Activated T-cell treated with anti-CD3 and anti-CD28 coated beads, Interleukin-2, amount 50 U/mL, for 4 hours (primary cell): ENCODE measurements around the gene ARID3B. TPM values are rescaled to one million over a fixed set of nuclear protein-coding genes. Genes with fewer than 3 reads are reported as not detected.
"Not testable (repeated sequence)": the region's sequence is repeated elsewhere in the genome, so short reads cannot be mapped to it uniquely, and the experiment has no call there.

Source experiments
- ATAC-seq, 2 donors: fragments of 200-7000 bp; cut with Tn5 transposase; one replicate each; pipeline ENCODE4 v1.10.0; 2021
- DNase-seq: peaks from one replicate; pipeline ENCODE4 v3.0.0-alpha.2; 2020
- H3K27me3 Mint-ChIP-seq: one replicate; pipeline ENCODE4 v1.8.0; 2021; ENCODE audit warnings: low read depth, mixed read lengths
- H3K36me3 Mint-ChIP-seq: one replicate; pipeline ENCODE4 v1.8.0; 2022; ENCODE audit warnings: mixed read lengths; ENCODE audit not compliant: insufficient read depth
- H3K4me1 Mint-ChIP-seq: one replicate; pipeline ENCODE4 v1.8.0; 2021; ENCODE audit warnings: low read depth, mixed read lengths
- H3K4me3 Mint-ChIP-seq: one replicate; pipeline ENCODE4 v1.8.0; 2021; ENCODE audit warnings: mild to moderate bottlenecking, moderate library complexity, mixed read lengths
- H3K9me3 Mint-ChIP-seq: one replicate; pipeline ENCODE4 v1.8.0; 2021; ENCODE audit warnings: mixed read lengths
- total RNA-seq, 3 donors: library from RNA; stranded (reverse); gene quantifications; one replicate each; pipeline ENCODE4 v1.2.1, GENCODE V29; 2021

Gene ARID3B
- total RNA-seq, 3 donors from 2014 or later, result 15.4 to 23.0 (median 21.8) TPM

DNA sequence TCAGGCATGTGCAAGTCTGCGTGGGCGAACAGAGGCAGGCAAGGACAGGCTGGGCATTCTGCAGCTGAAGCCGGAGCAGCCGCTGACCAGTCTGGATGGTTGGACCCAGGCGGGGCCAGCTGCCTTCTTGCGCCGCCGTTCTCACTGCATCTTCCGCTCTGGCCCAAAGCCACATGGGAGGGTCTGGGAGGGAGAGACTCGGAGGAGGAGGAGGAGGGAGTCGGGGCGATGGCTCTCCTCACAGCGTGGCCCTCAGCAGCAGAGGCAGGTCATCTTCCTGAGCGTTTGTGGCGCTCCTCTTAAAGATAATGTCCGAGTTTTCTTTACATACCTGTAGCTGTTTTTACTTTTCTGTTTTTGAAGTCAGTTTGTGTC is 80.5 kb downstream of the ARID3B start:
- no peak overlapping the region for H3K4me3 Mint-ChIP-seq
- H3K4me1 Mint-ChIP-seq, result peaks cover 58% of the 10 kb centered on the region
- peaks cover 41% of the 10 kb centered on the region for H3K36me3 Mint-ChIP-seq
- no peaks in the 10 kb centered on the region for H3K9me3 Mint-ChIP-seq
- ATAC-seq (no peak), DNase-seq (no peak)
- no peaks in the 10 kb centered on the region for H3K27me3 Mint-ChIP-seq

DNA sequence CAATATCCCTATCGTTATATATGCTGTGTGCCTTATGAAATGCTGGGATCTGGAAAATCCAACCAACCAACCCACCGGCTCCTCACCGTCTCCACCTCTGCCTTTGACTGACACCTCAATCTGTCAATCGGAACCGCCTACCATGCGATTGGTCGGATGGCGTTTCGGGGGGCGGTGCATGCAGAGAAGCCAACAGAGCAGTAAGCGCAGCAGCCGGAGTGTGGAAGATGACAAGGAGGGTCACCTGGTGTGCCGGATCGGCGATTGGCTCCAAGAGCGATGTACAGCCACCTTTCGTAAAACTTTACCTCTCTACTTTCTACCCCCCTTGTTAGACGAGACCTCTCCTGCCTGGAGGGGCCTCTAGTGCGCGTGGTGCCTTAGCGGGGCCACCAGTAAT is 80.9 kb downstream of the ARID3B start:
- ATAC-seq, result no peak
- no peaks in the 10 kb centered on the region for H3K27me3 Mint-ChIP-seq
- H3K4me1 Mint-ChIP-seq, result peaks cover 55% of the 10 kb centered on the region
- no peak for DNase-seq
- H3K9me3 Mint-ChIP-seq, result no peaks in the 10 kb centered on the region
- H3K4me3 Mint-ChIP-seq, result no peak overlapping the region
- H3K36me3 Mint-ChIP-seq, result peaks cover 41% of the 10 kb centered on the region

DNA sequence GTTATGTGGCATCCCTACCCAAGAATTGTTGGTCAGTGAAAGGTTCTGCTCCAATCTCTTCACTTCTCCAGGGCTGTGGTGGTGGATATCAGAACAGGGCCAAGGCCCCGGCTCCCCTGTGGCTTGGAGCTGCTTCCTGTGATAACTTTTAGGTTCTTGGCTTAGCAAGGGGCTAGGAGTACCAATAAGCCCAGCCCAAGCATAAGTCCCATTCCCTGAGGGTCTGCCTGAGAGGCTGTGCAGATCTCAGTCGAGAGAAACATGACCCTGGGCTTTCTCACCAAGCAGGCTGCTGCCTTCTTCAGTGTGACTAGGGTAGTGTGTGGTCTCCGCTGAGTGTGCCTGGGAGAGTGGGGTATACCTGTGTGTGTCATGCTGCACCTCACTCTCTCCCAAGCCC is 81.7 kb downstream of the ARID3B start:
- H3K27me3 Mint-ChIP-seq, result no peaks in the 10 kb centered on the region
- DNase-seq (no peak), ATAC-seq (no peak)
- H3K36me3 Mint-ChIP-seq, result peaks cover 40% of the 10 kb centered on the region
- H3K9me3 Mint-ChIP-seq, result no peaks in the 10 kb centered on the region
- no peak overlapping the region for H3K4me3 Mint-ChIP-seq
- peaks cover 50% of the 10 kb centered on the region for H3K4me1 Mint-ChIP-seq

DNA sequence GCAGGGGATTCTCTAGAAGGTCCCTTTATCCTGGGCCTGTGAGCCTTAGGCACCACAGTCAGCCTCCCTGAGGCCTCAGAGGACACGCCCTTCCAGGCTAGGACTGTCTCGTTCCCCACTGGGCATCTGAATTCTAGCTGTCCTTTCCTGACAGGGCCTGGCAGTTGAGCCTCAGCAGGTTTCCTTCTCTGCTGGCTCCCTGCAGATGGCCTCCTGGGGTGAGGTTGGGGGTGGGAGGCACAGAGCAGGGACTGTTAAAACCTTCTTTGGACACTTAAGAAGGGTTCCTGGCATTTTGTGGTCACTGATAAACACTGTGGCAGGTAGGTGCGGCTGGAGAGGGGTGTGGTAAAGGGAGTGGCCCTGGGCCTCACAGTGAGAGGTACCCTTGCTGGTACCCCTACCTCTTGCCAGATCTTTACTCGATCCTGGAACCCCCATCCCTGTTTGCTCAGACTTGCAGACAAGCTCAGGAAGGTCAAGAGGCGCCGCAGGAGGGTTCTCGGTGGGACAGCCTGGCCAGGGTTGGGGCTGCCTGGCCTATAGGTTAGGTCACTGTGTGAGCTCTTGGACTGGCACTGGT is 83.1 kb downstream of the ARID3B start:
- peaks cover 50% of the 10 kb centered on the region for H3K36me3 Mint-ChIP-seq
- H3K4me1 Mint-ChIP-seq, result peaks cover 37% of the 10 kb centered on the region

DNA sequence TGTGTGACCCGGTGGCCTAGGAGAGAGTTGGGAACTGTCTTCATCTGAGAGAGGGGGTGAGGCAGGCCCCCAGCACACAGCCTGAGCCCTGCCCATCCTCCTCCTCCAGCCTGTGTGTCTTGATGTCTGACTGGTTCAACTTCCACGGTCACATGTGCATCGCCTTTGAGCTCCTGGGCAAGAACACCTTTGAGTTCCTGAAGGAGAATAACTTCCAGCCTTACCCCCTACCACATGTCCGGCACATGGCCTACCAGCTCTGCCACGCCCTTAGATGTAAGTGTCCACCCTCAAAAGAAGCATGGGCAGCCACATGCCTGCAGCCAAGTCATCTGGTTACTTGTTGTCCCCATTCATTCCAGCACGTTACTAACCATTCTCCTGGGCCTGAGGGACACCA is 84.7 kb downstream of the ARID3B start:
- Mint-ChIP-seq H3K9me3 (no peaks in the 10 kb centered on the region), H3K27me3 (no peaks in the 10 kb centered on the region), H3K36me3 (peaks cover 46% of the 10 kb centered on the region), H3K4me1 (peaks cover 24% of the 10 kb centered on the region), H3K4me3 (no peak overlapping the region)
- DNase-seq (no peak), ATAC-seq (no peak)

More for the DNA sequence above, 83.1 kb downstream of the ARID3B start:
- ATAC-seq, result no peak
- Mint-ChIP-seq H3K4me3 (no peak overlapping the region), H3K27me3 (no peaks in the 10 kb centered on the region), H3K9me3 (no peaks in the 10 kb centered on the region)
- no peak for DNase-seq

DNA sequence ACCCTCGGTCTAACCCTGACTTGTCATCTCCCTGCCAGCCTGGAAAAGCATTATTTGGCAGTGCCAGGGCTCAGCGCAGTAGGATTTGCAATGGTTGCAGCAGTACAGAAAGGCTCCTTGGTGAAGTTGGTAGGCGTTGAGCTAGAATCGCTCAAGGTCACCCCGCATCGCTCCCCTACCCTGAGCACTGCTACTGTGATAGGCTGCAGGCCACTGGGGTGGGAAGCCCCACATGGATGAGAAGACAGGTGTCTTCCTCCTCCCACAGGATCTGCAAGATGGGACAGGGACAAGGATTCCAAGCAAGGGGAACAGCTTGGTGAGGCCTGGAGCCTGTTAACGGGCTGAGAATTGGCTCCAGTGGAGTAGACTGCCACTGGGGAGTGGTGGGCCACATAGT is 85.3 kb downstream of the ARID3B start:
- Mint-ChIP-seq H3K4me3 (no peak overlapping the region), H3K27me3 (no peaks in the 10 kb centered on the region), H3K36me3 (peaks cover 41% of the 10 kb centered on the region), H3K4me1 (peaks cover 19% of the 10 kb centered on the region), H3K9me3 (no peaks in the 10 kb centered on the region)
- DNase-seq, result no peak
- no peak for ATAC-seq

DNA sequence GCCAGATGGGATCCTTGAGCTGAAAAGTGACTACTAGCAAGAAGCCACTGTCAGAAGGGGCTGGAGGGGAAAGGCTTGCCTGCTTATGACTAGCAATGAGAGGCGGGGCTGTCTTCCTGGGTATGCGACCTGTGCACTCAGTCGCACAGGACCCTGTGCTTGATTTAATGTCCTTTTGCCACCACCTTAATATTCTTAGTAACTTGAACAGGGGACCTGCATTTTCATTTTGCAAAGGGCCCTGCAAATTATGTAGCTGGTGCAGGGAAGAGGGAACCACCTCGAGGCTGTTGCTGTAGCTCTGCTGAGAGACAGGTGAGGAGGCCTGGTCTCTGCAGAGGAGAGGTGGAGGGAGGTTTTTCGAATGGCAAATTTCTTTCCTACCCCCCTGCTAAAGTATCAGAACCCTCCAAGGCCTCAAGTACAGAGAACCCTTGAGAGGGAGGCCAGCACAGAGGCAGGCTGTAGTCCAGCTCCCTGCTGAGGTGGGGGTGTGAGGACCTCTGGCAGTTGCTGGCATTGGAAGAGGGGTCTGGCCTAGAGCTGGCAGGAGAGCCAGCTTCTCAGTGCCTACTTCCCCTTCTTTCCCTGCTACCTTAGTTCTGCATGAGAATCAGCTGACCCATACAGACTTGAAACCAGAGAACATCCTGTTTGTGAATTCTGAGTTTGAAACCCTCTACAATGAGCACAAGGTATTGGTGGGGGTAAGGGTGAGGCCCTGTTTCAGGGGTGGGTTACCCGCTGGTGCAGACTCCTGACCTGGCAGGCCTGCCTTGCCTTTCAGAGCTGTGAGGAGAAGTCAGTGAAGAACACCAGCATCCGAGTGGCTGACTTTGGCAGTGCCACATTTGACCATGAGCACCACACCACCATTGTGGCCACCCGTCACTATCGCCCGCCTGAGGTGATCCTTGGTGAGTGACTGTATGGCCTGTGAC is 86.0 kb downstream of the ARID3B start:
- DNase-seq (no peak), ATAC-seq (no peak)
- Mint-ChIP-seq H3K4me1 (peaks cover 16% of the 10 kb centered on the region), H3K4me3 (no peak overlapping the region), H3K9me3 (no peaks in the 10 kb centered on the region), H3K36me3 (peaks cover 39% of the 10 kb centered on the region), H3K27me3 (no peaks in the 10 kb centered on the region)

DNA sequence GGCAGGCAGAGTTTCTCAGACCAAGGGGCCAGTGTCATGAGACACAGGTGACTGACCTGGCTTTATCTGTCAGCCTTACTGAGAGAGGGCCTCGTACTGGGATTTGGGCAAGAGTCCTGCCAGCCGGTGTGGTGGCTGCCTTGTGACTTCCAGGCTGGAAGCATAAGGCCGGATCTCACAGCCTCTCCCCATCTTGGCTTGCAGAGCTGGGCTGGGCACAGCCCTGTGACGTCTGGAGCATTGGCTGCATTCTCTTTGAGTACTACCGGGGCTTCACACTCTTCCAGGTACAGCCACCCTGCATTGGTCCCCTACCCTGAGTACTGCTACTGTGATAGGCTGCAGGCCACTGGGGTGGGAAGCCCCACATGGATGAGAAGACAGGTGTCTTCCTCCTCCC is 86.7 kb downstream of the ARID3B start:
- Mint-ChIP-seq H3K4me3 (no peak overlapping the region), H3K9me3 (no peaks in the 10 kb centered on the region), H3K27me3 (no peaks in the 10 kb centered on the region), H3K36me3 (peaks cover 36% of the 10 kb centered on the region), H3K4me1 (peaks cover 13% of the 10 kb centered on the region)
- DNase-seq, result no peak
- no peak for ATAC-seq

DNA sequence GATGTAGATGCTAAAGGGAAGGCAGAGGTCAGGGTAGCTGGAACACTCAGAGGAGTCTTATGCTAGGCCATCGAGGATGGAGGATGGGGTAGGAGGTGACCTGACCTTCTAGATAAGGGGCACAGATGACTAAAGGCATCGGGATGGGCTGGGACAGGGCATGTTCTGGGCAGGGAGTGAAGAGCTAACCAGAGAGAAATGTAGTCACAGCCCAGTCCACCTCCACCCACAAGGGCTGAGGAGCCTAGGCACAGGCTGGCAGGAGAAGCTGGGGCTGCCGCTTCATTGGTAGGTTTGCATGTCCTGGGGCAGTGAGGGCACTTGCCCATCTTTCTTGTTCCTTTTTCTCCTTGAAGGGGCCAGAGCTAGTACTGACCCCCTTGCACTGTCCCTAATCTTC is 87.2 kb downstream of the ARID3B start:
- peaks cover 34% of the 10 kb centered on the region for H3K36me3 Mint-ChIP-seq
- H3K4me3 Mint-ChIP-seq, result no peak overlapping the region
- peaks cover 12% of the 10 kb centered on the region for H3K4me1 Mint-ChIP-seq
- ATAC-seq (no peak), DNase-seq (no peak)
- H3K9me3 Mint-ChIP-seq, result no peaks in the 10 kb centered on the region
- H3K27me3 Mint-ChIP-seq, result no peaks in the 10 kb centered on the region

DNA sequence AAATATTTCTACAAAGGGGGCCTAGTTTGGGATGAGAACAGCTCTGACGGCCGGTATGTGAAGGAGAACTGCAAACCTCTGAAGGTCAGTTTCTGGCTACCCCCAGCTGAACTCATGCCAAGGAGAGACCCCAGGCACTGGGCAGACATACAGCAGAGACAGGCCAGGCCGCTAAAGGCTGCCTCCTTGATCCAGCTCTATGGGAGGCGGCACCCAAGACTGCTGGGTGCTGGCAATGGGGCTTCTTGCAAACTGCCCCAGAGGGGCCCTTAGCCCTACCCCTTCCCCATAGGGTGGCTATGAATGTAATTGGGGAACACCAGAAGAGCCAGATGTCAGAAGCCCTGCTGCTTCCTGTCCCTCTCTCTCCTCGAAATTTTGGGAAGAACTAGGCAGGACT is 87.9 kb downstream of the ARID3B start:
- Mint-ChIP-seq H3K4me3 (no peak overlapping the region), H3K9me3 (no peaks in the 10 kb centered on the region), H3K4me1 (peaks cover 12% of the 10 kb centered on the region), H3K27me3 (no peaks in the 10 kb centered on the region), H3K36me3 (peaks cover 31% of the 10 kb centered on the region)
- DNase-seq (no peak), ATAC-seq (no peak)

DNA sequence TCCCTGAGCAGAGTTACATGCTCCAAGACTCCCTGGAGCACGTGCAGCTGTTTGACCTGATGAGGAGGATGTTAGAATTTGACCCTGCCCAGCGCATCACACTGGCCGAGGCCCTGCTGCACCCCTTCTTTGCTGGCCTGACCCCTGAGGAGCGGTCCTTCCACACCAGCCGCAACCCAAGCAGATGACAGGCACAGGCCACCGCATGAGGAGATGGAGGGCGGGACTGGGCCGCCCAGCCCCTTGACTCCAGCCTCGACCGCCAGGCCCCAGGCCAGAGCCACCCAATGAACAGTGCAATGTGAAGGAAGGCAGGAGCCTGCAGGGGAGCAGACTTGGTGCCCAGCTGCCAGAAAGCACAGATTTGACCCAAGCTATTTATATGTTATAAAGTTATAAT is 88.7 kb downstream of the ARID3B start:
- not testable (repeated sequence) for ATAC-seq, H3K4me3 Mint-ChIP-seq, DNase-seq, H3K9me3 Mint-ChIP-seq, H3K27me3 Mint-ChIP-seq
- H3K36me3 Mint-ChIP-seq, result peaks cover 30% of the 10 kb centered on the region
- H3K4me1 Mint-ChIP-seq, result peaks cover 12% of the 10 kb centered on the region

DNA sequence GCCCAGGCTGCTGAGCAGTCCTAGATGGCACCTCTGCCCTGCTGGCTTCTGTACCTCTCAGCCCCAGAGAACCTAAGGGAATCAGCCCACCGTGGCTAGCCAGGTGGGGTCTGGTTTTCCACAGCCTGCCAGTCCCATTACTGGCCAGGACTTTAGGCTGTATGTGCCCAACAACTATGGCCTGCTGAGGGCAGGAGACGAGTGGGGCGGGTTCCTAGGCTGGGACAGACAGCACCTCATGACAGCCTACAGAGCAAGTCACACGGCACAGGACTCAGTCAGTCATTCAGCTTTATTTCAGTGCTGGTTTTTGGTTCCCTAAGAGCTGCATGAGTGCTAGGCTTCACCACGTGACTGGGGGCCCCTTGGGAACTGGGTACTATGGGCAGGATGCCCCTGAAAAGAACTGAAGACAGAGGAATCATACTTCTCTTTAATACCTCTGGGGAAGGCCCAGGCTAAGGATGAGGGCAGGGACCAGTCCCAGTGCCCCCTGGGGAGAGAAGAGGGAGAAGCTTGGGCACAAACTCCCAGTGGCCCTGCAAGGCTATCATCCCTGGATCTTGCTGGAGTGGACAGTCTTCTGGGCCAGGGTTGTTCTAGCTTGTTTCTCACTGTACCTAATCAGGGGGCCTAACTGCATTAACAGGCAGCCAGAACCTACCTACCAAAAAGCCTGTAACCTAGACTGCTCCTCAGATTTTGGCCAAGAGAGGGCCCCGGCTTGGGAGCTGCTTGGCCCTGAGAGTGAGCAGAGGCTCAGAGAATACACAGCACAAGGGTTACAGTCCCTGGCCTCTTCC is 89.5 kb downstream of the ARID3B start:
- ATAC-seq (no peak), DNase-seq (no peak)
- H3K36me3 Mint-ChIP-seq, result peaks cover 32% of the 10 kb centered on the region

DNA sequence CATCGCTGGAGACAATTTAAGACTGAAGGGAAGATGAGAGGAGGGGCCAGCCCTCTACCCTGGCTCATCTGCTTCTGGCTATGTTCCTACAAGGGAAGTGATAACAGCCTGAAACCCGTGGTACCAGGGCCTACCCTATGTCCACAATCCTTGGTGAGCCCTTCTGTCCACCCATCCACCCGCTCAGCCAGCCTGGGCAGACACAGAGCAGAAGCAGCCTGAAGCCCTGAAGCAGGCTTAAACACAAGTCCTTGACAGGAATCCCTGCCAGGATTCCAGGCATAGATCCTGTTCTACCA is 90.0 kb downstream of the ARID3B start:
- Mint-ChIP-seq H3K4me1 (peaks cover 9% of the 10 kb centered on the region), H3K9me3 (no peaks in the 10 kb centered on the region)
- DNase-seq, result no peak

More for the DNA sequence above, 89.5 kb downstream of the ARID3B start:
- H3K27me3 Mint-ChIP-seq, result no peaks in the 10 kb centered on the region
- no peaks in the 10 kb centered on the region for H3K9me3 Mint-ChIP-seq
- H3K4me1 Mint-ChIP-seq, result peaks cover 12% of the 10 kb centered on the region
- no peak overlapping the region for H3K4me3 Mint-ChIP-seq

DNA sequence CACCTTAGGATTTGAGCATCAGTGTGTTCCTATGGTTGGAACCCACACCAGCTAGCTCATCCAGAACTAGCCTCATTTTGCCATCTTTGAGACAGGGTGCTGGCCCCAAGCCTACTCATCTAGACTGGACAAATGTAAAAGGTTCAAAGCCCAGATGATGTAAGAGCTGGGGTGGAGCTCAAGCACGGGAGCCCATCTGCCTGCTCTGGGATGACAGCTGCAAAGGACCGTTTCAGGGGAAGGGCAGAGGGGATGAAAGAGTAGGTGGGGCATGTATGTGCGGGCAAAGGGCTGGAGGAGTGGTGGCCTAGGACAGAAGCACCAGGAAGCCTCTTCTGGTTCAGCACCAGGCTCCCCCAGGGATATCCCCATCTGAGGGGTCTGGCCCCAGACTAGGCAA is 90.4 kb downstream of the ARID3B start:
- no peak for ATAC-seq
- H3K4me1 Mint-ChIP-seq, result peaks cover 8% of the 10 kb centered on the region
- no peak for DNase-seq
- H3K27me3 Mint-ChIP-seq, result no peaks in the 10 kb centered on the region
- H3K36me3 Mint-ChIP-seq, result peaks cover 33% of the 10 kb centered on the region
- H3K4me3 Mint-ChIP-seq, result no peak overlapping the region
- no peaks in the 10 kb centered on the region for H3K9me3 Mint-ChIP-seq

More for the DNA sequence above, 90.0 kb downstream of the ARID3B start:
- Mint-ChIP-seq H3K4me3 (no peak overlapping the region), H3K27me3 (no peaks in the 10 kb centered on the region), H3K36me3 (peaks cover 30% of the 10 kb centered on the region)
- ATAC-seq, result no peak
